Nephron (organoid): ENCODE data around the gene FBXL7.
A peak's percentile ranks its signal among the peaks of the same experiment; 100 is the strongest.

ENCODE experiments used
- H3K27ac Mint-ChIP-seq, 3 experiments: 2 replicates each; pipeline ENCODE4 v1.8.0; 2020; ENCODE audit warnings: mixed read lengths in 3 of 3, mild to moderate bottlenecking in 2 of 3, moderate library complexity in 1 of 3
- H3K27me3 Mint-ChIP-seq: 2 replicates; pipeline ENCODE4 v1.8.0; 2021; ENCODE audit warnings: low read depth, mild to moderate bottlenecking, moderate library complexity, mixed read lengths
- H3K36me3 Mint-ChIP-seq: 2 replicates; pipeline ENCODE4 v1.8.0; 2020; ENCODE audit warnings: low read depth, mixed read lengths
- H3K4me1 Mint-ChIP-seq: 2 replicates; pipeline ENCODE4 v1.8.0; 2020; ENCODE audit warnings: mixed read lengths
- H3K4me3 Mint-ChIP-seq, 3 experiments: 2 replicates each; pipeline ENCODE4 v1.8.0; 2020; ENCODE audit warnings: mild to moderate bottlenecking in 3 of 3, mixed read lengths in 3 of 3, moderate library complexity in 2 of 3
- H3K9me3 Mint-ChIP-seq: 2 replicates; pipeline ENCODE4 v1.8.0; 2020; ENCODE audit warnings: mixed read lengths
- TF ChIP-seq, protein P1 (sequence below), 3 experiments: fragments of 200-600 bp; sonication (generic); IDR thresholded peaks; one replicate each; pipeline ENCODE4 v1.5.0; 2021; ENCODE audit warnings: antibody characterized with exemption in 3 of 3; ENCODE audit not compliant: unreplicated experiment in 3 of 3

The FBXL7 gene

GRCh38 chr5:15690611-15691010 is 190.6 kb downstream of the FBXL7 start:
- H3K9me3 Mint-ChIP-seq, result no peaks in the 10 kb centered on the region
- peaks cover 61% of the 10 kb centered on the region for H3K4me1 Mint-ChIP-seq
- H3K36me3 Mint-ChIP-seq, result peaks cover 4% of the 10 kb centered on the region
- H3K27ac Mint-ChIP-seq, result peak overlapping the region; percentile 10 to 21 (median 20)
- no peaks in the 10 kb centered on the region for H3K27me3 Mint-ChIP-seq
- TF ChIP-seq, protein P1, sequence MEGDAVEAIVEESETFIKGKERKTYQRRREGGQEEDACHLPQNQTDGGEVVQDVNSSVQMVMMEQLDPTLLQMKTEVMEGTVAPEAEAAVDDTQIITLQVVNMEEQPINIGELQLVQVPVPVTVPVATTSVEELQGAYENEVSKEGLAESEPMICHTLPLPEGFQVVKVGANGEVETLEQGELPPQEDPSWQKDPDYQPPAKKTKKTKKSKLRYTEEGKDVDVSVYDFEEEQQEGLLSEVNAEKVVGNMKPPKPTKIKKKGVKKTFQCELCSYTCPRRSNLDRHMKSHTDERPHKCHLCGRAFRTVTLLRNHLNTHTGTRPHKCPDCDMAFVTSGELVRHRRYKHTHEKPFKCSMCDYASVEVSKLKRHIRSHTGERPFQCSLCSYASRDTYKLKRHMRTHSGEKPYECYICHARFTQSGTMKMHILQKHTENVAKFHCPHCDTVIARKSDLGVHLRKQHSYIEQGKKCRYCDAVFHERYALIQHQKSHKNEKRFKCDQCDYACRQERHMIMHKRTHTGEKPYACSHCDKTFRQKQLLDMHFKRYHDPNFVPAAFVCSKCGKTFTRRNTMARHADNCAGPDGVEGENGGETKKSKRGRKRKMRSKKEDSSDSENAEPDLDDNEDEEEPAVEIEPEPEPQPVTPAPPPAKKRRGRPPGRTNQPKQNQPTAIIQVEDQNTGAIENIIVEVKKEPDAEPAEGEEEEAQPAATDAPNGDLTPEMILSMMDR (IDR thresholded peaks at IDR 0.05; ENCODE audit: unreplicated experiment in 3 of 3), result no peak
- no peak overlapping the region for H3K4me3 Mint-ChIP-seq

- Mint-ChIP-seq H3K9me3 (no peaks in the 10 kb centered on the region), H3K27me3 (no peaks in the 10 kb centered on the region), H3K36me3 (peaks cover 4% of the 10 kb centered on the region), H3K4me3 (no peak overlapping the region), H3K27ac (peak overlapping the region in 2 of 3 experiments; percentile 55 to 96), H3K4me1 (peaks cover 61% of the 10 kb centered on the region)
- TF ChIP-seq, protein P1 (IDR thresholded peaks at IDR 0.05; ENCODE audit: unreplicated experiment in 3 of 3), result no peak
These were observed 191.5 kb downstream of the FBXL7 start for GRCh38 chr5:15691521-15691920.

- peaks cover 4% of the 10 kb centered on the region for H3K36me3 Mint-ChIP-seq
- H3K4me3 Mint-ChIP-seq, result no peak overlapping the region
- no peaks in the 10 kb centered on the region for H3K9me3 Mint-ChIP-seq
- TF ChIP-seq, protein P1 (IDR thresholded peaks at IDR 0.05; ENCODE audit: unreplicated experiment in 3 of 3), result no peak
- H3K4me1 Mint-ChIP-seq, result peaks cover 67% of the 10 kb centered on the region
- no peaks in the 10 kb centered on the region for H3K27me3 Mint-ChIP-seq
- H3K27ac Mint-ChIP-seq, result peak overlapping the region in 2 of 3 experiments; percentile 96 to 97
These were observed 192.9 kb downstream of the FBXL7 start for GRCh38 chr5:15692706-15693381.

DNA sequence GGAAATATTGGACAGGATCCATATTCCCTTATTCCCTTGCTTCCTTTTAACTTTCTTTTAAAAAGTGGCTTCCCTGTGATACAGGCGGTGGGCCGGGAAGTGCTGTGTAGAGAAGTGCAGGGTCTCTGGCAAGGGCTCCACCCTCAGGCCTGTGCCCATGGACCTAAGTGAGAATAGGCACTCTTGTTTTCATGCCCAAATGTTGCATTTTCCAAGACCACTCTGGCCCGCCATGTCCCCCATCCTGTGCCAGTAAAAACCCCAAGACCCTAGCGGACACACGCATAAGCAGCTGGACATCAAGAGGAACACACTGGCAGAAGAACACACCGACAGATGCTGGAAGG is 193.4 kb downstream of the FBXL7 start:
- no peaks in the 10 kb centered on the region for H3K27me3 Mint-ChIP-seq
- peaks cover 4% of the 10 kb centered on the region for H3K36me3 Mint-ChIP-seq
- TF ChIP-seq, protein P1 (IDR thresholded peaks at IDR 0.05; ENCODE audit: unreplicated experiment in 3 of 3), result no peak
- H3K27ac Mint-ChIP-seq, result peak overlapping the region; percentile 96 to 97 (median 96)
- H3K4me3 Mint-ChIP-seq, result no peak overlapping the region
- H3K4me1 Mint-ChIP-seq, result peaks cover 71% of the 10 kb centered on the region
- H3K9me3 Mint-ChIP-seq, result no peaks in the 10 kb centered on the region

DNA sequence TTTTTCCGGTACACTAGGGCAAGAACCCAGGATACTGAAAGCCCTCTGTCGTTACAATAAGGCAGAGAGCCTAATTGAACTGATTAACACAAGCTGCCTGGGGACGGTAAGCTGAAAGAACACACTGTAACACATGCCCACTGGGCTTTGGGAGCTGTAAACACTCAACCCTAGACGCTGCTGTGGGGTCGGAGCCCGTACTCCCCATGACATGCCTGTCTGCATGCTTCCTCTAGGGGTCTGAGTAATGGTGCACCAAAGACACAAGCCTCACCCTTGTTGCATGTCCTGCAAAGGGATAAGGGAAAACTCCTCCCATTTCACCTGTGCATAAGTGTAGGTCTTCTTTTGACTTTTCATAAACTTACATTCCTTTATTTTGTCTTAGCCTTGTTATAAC is 194.0 kb downstream of the FBXL7 start:
- Mint-ChIP-seq H3K9me3 (no peaks in the 10 kb centered on the region), H3K27me3 (no peaks in the 10 kb centered on the region), H3K27ac (peak overlapping the region; percentile 96 to 97 (median 96)), H3K36me3 (peaks cover 4% of the 10 kb centered on the region), H3K4me3 (no peak overlapping the region), H3K4me1 (peaks cover 74% of the 10 kb centered on the region)
- TF ChIP-seq, protein P1 (IDR thresholded peaks at IDR 0.05; ENCODE audit: unreplicated experiment in 3 of 3), result no peak

DNA sequence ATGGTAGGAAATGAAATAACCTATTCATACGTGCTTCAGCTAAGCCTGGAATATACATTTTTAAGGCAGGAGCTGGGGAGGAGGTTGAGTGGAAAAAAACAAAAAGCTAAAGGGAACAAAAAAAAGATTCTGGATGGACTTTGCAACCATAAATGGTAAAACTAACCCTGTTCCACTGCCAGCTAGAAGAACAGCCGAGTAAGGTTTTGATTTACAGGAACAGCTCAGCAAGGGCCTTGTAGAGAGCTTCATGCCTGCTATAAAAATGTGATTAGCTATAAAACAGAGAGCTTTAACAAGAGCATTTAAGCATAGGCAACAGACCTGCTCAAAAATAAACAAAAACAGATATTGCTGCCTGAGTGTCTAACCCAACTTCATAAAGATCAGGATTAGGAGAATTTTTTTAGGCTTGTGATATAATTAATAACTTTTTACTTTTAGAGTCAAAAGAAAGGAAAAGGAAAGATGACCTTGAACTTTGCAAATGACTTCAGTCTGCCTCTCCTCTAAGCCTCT is 194.8 kb downstream of the FBXL7 start:
- Mint-ChIP-seq H3K36me3 (peaks cover 4% of the 10 kb centered on the region), H3K9me3 (no peaks in the 10 kb centered on the region), H3K27me3 (no peaks in the 10 kb centered on the region), H3K4me1 (peaks cover 83% of the 10 kb centered on the region), H3K4me3 (peak overlapping the region in 2 of 3 experiments; percentile 3 to 31), H3K27ac (peak overlapping the region; percentile 96 to 97 (median 96))
- TF ChIP-seq, protein P1 (IDR thresholded peaks at IDR 0.05; ENCODE audit: unreplicated experiment in 3 of 3), result no peak
